Measurements from ENCODE around the gene MYBBP1A. TPM values are rescaled to one million over a fixed set of nuclear protein-coding genes. Genes with fewer than 3 reads are reported as not detected.

Gene MYBBP1A
- total and polyA plus RNA-seq, 2 donors (not counting 1 experiment from before 2014, with no cell fraction given): 72.4 to 74.4 TPM

DNA sequence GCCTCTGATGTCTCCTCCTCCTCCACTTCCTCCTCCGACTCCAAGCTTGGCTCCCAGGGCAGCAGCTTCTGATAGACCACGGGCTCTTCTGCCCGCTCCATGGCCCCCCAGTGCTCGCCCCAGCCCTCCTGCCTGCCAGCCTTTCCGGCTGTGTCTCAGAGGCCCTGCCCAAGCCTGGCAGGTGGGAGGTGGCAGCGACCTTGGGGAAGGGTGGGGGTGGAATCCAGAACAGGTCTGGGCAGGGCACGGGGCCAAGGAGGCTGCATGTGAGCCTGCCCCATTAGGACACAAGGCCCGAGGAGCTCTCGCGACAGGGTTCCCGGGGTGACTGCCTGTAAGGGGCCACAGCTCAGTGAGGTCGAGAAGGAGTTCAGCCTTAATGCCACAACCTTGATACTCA, 5.2 kb upstream of the MYBBP1A start, which contains the start of gene GGT6:
Gene GGT6 (minus strand): TSS at position 157 of the 400 bp plus-strand sequence. CDS start 56 bp downstream, at position 101.
- no peak within 1 kb of the TSS for H3K4me3 ChIP-seq (ENCODE audit: control extremely low read depth in 1 of 5, extremely low read depth in 1 of 5, insufficient read depth in 1 of 5, low read depth in 2 of 5, low read length in 4 of 5)
- intact Hi-C loops (cut with micrococcal nuclease): loop anchor here (10.0 kb wide), 3 partner anchors 144 to 346 kb away; partner anchors contain the start of genes PELP1 and PSMB6
- H3K4me1 Mint-ChIP-seq: peaks cover 29% of the 10 kb centered on the region
- 96% methylated on average over 12 of the region's 12 CpGs for WGBS (ENCODE audit: insufficient coverage)
- no peak for TF ChIP-seq EZH2 (IDR thresholded peaks at IDR 0.05; ENCODE audit: borderline replicate concordance, insufficient read depth, low read depth, low read length, poor library complexity, severe bottlenecking)
- TF ChIP-seq, protein P1, sequence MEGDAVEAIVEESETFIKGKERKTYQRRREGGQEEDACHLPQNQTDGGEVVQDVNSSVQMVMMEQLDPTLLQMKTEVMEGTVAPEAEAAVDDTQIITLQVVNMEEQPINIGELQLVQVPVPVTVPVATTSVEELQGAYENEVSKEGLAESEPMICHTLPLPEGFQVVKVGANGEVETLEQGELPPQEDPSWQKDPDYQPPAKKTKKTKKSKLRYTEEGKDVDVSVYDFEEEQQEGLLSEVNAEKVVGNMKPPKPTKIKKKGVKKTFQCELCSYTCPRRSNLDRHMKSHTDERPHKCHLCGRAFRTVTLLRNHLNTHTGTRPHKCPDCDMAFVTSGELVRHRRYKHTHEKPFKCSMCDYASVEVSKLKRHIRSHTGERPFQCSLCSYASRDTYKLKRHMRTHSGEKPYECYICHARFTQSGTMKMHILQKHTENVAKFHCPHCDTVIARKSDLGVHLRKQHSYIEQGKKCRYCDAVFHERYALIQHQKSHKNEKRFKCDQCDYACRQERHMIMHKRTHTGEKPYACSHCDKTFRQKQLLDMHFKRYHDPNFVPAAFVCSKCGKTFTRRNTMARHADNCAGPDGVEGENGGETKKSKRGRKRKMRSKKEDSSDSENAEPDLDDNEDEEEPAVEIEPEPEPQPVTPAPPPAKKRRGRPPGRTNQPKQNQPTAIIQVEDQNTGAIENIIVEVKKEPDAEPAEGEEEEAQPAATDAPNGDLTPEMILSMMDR (IDR thresholded peaks at IDR 0.05): no peak
- H3K27ac ChIP-seq (ENCODE audit: low read length in 2 of 2): no peak within 1 kb of the TSS
- H3K27ac Mint-ChIP-seq: no peak within 1 kb of the TSS
- CTCF ChIA-PET: interaction anchor here (1.0 kb wide), 1 partner anchor 142 kb away, joined by 3 read pairs; no protein-coding TSS in a partner anchor
- peaks cover 17 to 21% of the 10 kb centered on the region in 2 donors for H3K4me1 ChIP-seq (ENCODE audit: control insufficient read depth in 2 of 2, insufficient read depth in 2 of 2, low read length in 2 of 2)
- H3K4me3 Mint-ChIP-seq: no peak within 1 kb of the TSS
- no peaks in the 10 kb centered on the region for H3K79me2 ChIP-seq (ENCODE audit: control insufficient read depth, insufficient read depth, low read length)
- H2AFZ ChIP-seq (ENCODE audit: insufficient read depth, low read depth, low read length, poor library complexity, severe bottlenecking): no peak within 1 kb of the TSS
- DNase-seq: no peak
- no peaks in the 10 kb centered on the region for H3K9me3 ChIP-seq (ENCODE audit: control extremely low read depth in 1 of 3, control insufficient read depth in 2 of 3, insufficient read depth in 1 of 3, low read length in 2 of 3)
- H3K27me3 ChIP-seq (replicated peaks in 1 of 4; ENCODE audit: control extremely low read depth in 1 of 4, control insufficient read depth in 3 of 4, insufficient read depth in 4 of 4, low read length in 3 of 4): no peaks in the 10 kb centered on the region
- POLR2A ChIA-PET: no interaction called here
- no peak within 1 kb of the TSS for H3K4me2 ChIP-seq (replicated peaks; ENCODE audit: low read depth, low read length, poor library complexity, severe bottlenecking)
- no peak within 1 kb of the TSS for H3K9ac ChIP-seq (ENCODE audit: low read length)
- H3K36me3 ChIP-seq (replicated peaks in 1 of 2; ENCODE audit: control extremely low read depth in 1 of 2, control insufficient read depth in 1 of 2, extremely low read depth in 1 of 2, insufficient read depth in 2 of 2, low read length in 1 of 2): no peaks in the 10 kb centered on the region
- H4K20me1 ChIP-seq (ENCODE audit: control insufficient read depth, insufficient read depth, low read length, poor library complexity, severe bottlenecking): no peaks in the 10 kb centered on the region
- ATAC-seq (ENCODE audit: low read depth): no peak
- H3K27me3 Mint-ChIP-seq: no peaks in the 10 kb centered on the region
- H3K9me3 Mint-ChIP-seq (ENCODE audit: insufficient read depth): no peaks in the 10 kb centered on the region

DNA sequence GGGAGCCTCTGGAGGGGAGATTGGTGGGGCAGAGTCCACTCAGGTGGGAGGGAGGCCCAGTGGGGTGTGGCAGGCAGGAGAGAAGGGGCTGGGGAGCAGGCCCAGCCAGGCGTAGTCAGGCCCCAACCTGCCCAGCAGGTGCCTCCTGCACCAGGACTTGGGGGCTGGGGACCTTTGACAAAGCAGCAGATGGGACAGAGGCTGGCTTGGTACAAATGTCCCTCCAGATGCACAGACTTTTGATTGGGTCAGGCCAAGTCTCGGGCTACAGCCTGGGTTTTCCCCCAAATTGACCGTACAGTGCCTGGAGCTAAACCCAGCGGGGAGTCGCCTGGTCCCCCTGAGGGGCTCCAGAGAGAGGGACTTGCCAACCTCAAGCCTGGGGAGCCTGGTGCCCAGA, 4.8 kb upstream of the MYBBP1A start:
- Histone ChIP-seq H3K27me3 (replicated peaks in 1 of 4; ENCODE audit: control extremely low read depth in 1 of 4, control insufficient read depth in 3 of 4, insufficient read depth in 4 of 4, low read length in 3 of 4) (no peaks in the 10 kb centered on the region), H4K20me1 (ENCODE audit: control insufficient read depth, insufficient read depth, low read length, poor library complexity, severe bottlenecking) (no peaks in the 10 kb centered on the region), H3K4me2 (replicated peaks; ENCODE audit: low read depth, low read length, poor library complexity, severe bottlenecking) (no peak overlapping the region), H2AFZ (ENCODE audit: insufficient read depth, low read depth, low read length, poor library complexity, severe bottlenecking) (no peak overlapping the region), H3K79me2 (ENCODE audit: control insufficient read depth, insufficient read depth, low read length) (peaks cover 2% of the 10 kb centered on the region), H3K4me3 (ENCODE audit: control extremely low read depth in 1 of 5, extremely low read depth in 1 of 5, insufficient read depth in 1 of 5, low read depth in 2 of 5, low read length in 4 of 5) (no peak overlapping the region), H3K27ac (ENCODE audit: low read length in 2 of 2) (no peak overlapping the region), H3K36me3 (replicated peaks in 1 of 2; ENCODE audit: control extremely low read depth in 1 of 2, control insufficient read depth in 1 of 2, extremely low read depth in 1 of 2, insufficient read depth in 2 of 2, low read length in 1 of 2) (no peaks in the 10 kb centered on the region), H3K4me1 (ENCODE audit: control insufficient read depth in 2 of 2, insufficient read depth in 2 of 2, low read length in 2 of 2) (peaks cover 17 to 19% of the 10 kb centered on the region in 2 donors), H3K9me3 (ENCODE audit: control extremely low read depth in 1 of 3, control insufficient read depth in 2 of 3, insufficient read depth in 1 of 3, low read length in 2 of 3) (no peaks in the 10 kb centered on the region), H3K9ac (ENCODE audit: low read length) (no peak overlapping the region)
- no peak for ATAC-seq (ENCODE audit: low read depth)
- Mint-ChIP-seq H3K27me3 (no peaks in the 10 kb centered on the region), H3K4me1 (peaks cover 28% of the 10 kb centered on the region), H3K27ac (no peak overlapping the region), H3K4me3 (no peak overlapping the region), H3K9me3 (ENCODE audit: insufficient read depth) (no peaks in the 10 kb centered on the region)
- CTCF ChIA-PET: no interaction called here
- no peak for TF ChIP-seq EZH2 (IDR thresholded peaks at IDR 0.05; ENCODE audit: borderline replicate concordance, insufficient read depth, low read depth, low read length, poor library complexity, severe bottlenecking)
- TF ChIP-seq, protein P1 (IDR thresholded peaks at IDR 0.05): no peak
- 92% methylated on average over 5 of the region's 5 CpGs for WGBS (ENCODE audit: insufficient coverage)
- DNase-seq: no peak
- intact Hi-C loops (cut with micrococcal nuclease): loop anchor here (10.0 kb wide), 3 partner anchors 145 to 345 kb away; partner anchors contain the start of genes PELP1 and PSMB6
- POLR2A ChIA-PET: no interaction called here

Data from B cell (primary cell).